ENCODE results near the gene PUM1.
"Not testable (repeated sequence)": the region's sequence is repeated elsewhere in the genome, so short reads cannot be mapped to it uniquely, and the experiment has no call there.

Gene PUM1

GRCh38 chr1:31065310-31066217 is at the start of gene PUM1:
PUM1 (minus strand) TSS chr1:31065717; CDS start chr1:31059566, 6,151 bp downstream.
- DNase-seq: peak; percentile 98

GRCh38 chr1:31112266-31112935 is 46.9 kb upstream of the PUM1 start:
- DNase-seq: no peak

- DNase-seq: no peak
These were observed 45.9 kb upstream of the PUM1 start for GRCh38 chr1:31111290-31111951.

GRCh38 chr1:31110846-31111245 is 45.3 kb upstream of the PUM1 start:
- no peak for DNase-seq

- DNase-seq: no peak
These were observed 43.3 kb upstream of the PUM1 start for GRCh38 chr1:31108861-31109260.

- no peak for DNase-seq
These were observed 40.1 kb upstream of the PUM1 start for GRCh38 chr1:31105646-31106045.

- no peak for DNase-seq
These were observed 37.0 kb upstream of the PUM1 start for GRCh38 chr1:31102501-31102950.

GRCh38 chr1:31101147-31101502 is 35.6 kb upstream of the PUM1 start:
- no peak for DNase-seq

GRCh38 chr1:31099293-31100032 is 33.9 kb upstream of the PUM1 start:
- no peak for DNase-seq

- no peak for DNase-seq
These were observed 30.5 kb upstream of the PUM1 start for GRCh38 chr1:31095985-31096384.

GRCh38 chr1:31095298-31095981 is 29.9 kb upstream of the PUM1 start:
- DNase-seq: no peak

GRCh38 chr1:31088081-31088480 is 22.6 kb upstream of the PUM1 start:
- not testable (repeated sequence) for DNase-seq

GRCh38 chr1:31084782-31085569 is 19.5 kb upstream of the PUM1 start:
- DNase-seq: no peak

- DNase-seq: no peak
These were observed 16.9 kb upstream of the PUM1 start for GRCh38 chr1:31082385-31082784.

- no peak for DNase-seq
These were observed 7.5 kb upstream of the PUM1 start for GRCh38 chr1:31073044-31073443.

GRCh38 chr1:31072304-31072746 is 6.8 kb upstream of the PUM1 start:
- DNase-seq: no peak

GRCh38 chr1:31069392-31069791 is 3.9 kb upstream of the PUM1 start:
- DNase-seq: no peak

GRCh38 chr1:31064718-31065309 is 703 bp downstream of the PUM1 start:
- no peak for DNase-seq

- DNase-seq: no peak
These were observed 1.3 kb downstream of the PUM1 start for GRCh38 chr1:31064111-31064717.

- DNase-seq: no peak
These were observed 1.9 kb downstream of the PUM1 start for GRCh38 chr1:31063631-31064030.

Measured in activated CD4-positive, CD25-positive, alpha-beta regulatory T cell treated with anti-CD3 and anti-CD28 coated beads, Interleukin-2, amount 50 U/mL, for 72 hours (primary cell).